NCI-H2196 (cell line): ENCODE data around the gene TMEM44.
A peak's percentile ranks its signal among the peaks of the same experiment; 100 is the strongest.
"Not testable (repeated sequence)": the region's sequence is repeated elsewhere in the genome, so short reads cannot be mapped to it uniquely, and the experiment has no call there.

Source experiments
- DNase-seq: peaks from one replicate; lab custom pipeline; 2025; ENCODE audit not compliant: unreplicated experiment; lab: John Stamatoyannopoulos, UW

The TMEM44 gene

DNA sequence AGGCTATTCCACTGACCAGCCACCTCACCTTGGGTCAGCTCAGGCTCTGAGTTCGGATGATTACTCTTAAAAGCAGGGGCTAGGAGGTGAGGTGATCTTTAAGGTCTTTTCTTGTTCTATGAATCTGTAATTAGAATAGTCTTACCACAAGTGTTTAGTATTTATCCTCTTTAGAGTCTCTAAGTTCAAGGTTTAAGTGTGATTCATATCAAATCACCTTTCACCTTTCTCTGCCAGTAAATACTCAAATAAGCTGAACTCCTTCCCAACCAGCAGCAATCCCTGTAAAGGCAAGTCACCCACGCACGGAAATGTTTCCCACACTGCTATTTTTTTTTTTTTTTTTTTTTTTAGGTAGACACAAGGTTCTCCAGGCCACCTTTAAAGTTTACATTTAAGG lies 14.5 kb upstream of the TMEM44 start:
- no peak for DNase-seq

DNA sequence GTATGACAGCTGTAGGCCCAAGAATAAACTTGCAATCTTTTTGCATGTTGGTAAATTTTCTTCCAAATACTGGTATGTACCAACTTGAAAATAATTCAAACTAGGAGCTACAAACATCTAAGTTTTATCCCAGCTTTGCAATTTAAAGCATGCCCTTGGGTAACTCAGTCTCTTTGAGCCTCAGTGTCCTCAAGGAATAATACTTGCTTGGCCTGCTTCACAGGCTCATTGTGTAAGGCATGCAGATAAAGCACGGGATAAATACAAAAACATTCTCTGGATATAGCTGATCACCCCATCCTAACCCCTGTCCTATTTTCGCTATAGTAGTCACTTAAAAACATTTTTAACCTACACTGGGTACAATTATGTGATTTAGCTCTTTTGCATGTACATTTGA lies 9.6 kb upstream of the TMEM44 start:
- no peak for DNase-seq

DNA sequence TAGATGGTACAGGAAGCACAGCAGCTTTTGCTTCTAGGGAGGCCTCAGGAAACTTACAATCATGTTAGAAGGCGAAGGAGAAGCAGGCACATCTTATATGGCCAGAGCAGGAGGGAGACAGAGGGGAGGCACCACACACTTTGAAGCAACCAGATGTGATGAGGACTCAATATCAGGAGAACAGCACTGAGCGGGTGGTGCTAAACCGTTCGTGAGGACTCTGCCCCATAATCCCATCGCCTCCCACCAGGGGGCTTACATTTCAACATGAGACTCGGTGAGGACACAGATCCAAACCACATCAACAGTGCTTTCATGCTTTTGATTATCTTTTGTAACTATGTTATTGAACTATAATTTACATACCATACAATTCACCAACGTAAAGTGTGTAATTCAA lies 7.6 kb upstream of the TMEM44 start:
- DNase-seq, result no peak

DNA sequence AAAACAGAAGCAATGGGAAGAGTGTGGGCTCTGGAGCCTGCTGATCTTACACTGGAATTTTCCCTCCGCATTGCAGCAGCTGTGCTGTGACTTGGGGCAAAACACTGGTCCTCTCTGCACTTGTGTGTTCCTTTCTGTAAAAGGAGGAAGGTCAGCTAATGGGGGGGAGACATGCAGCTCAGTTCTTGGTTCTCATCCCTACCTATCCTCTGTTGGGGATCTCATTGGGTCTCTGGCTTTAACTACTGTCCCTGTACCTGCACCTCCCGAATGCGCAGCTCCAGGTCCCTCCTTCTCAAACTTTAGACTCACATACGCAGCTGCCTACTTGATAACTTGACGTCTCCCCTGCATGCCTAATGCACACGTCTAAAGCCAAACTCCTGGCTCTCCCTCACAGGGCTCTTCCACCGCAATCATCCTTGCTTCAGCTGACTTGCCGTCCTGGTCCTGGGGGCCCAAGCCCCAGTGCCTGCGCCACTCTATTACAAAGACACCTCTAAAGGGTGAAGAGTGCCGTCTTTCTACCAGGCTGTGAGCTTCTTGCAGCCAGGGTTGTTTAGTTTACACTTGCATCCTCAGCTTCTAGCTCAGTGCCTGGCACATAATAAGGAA lies 5.9 kb upstream of the TMEM44 start:
- DNase-seq, result no peak

DNA sequence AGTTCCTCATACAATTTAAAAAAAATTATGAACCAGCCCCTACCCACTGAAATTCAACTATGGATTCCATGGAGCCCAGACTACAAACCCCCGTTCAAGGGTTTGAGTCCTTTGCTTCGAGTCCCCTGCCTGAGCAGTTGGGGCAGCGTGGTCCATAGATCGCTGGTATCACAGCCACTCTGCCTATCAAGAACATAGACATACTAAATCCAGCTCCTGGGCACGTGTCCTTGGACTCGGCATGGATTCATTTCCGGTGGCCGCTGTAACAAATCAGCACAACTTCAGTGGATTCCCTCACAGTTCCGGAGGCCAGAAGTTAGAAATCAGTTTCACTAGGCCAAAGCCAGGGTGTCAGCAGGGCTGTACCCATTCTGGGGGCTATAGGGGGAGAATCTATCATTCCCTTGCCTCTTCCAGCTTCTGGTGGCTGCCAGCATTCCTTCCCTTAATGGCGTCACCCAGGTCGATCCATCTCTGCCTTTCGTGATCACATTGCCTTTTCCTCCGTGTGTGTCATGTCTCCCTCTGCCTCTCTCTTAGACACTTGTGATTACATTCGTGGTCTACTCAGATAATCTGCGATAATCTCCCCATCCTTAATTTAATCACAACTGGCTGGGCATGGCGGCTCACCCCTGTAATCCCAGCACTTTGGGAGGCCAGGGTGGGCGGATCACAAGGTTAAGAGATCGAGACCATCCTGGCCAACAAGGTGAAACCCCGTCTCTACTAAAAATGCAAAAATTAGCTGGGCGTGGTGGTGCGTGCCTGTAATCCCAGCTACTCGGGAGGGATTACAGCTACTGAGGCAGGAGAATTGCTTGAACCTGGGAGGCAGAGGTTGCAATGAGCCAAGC lies 4.6 kb upstream of the TMEM44 start:
- DNase-seq, result no peak

DNA sequence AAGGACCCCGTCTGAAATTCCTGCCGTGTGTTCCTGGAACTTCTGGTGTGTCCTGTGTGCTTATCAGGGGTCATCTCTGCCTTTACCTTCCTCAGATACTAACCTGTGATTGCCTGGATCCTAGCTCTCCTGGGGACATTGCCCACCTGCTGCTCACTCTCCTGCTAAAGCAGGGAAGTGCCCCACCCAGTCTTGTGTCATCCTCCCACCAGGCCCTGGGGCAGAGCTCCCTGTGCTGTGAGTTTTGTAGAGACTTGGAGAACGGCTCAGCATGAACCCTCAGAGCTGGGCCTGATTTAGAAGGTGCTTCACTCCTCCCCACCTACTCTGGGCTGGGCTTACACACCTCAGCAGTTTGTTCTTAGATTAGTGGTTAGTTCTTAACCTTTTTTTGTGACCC lies 3.8 kb upstream of the TMEM44 start:
- no peak for DNase-seq

DNA sequence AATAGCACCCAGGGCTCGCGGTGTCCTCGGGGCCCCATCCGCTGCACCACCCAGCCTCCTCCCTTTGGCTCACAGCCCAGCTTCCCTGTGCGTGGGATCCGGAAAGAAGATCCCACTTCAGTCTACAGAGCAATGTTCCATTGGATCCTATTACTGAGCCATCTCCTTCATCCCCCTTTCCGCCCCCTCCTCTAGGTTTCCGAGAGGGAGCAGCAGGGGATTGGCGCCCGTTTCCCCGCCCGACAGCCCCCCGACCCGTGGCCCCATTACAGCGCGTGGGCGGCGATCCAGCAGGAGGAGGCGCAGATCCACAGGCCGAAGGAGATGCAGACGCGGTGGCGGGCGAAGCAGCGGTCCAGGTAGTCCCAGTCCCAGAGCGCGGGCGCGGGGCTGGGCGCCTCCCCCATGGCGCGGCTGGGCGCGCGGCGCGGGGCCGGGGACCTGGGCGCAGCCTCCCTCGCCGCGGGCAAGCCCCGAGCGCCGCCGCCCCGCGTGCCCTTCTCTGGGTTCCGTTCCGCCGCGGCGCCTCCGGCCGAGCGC lies 340 bp downstream of the TMEM44 start:
- peak; percentile 93 for DNase-seq

DNA sequence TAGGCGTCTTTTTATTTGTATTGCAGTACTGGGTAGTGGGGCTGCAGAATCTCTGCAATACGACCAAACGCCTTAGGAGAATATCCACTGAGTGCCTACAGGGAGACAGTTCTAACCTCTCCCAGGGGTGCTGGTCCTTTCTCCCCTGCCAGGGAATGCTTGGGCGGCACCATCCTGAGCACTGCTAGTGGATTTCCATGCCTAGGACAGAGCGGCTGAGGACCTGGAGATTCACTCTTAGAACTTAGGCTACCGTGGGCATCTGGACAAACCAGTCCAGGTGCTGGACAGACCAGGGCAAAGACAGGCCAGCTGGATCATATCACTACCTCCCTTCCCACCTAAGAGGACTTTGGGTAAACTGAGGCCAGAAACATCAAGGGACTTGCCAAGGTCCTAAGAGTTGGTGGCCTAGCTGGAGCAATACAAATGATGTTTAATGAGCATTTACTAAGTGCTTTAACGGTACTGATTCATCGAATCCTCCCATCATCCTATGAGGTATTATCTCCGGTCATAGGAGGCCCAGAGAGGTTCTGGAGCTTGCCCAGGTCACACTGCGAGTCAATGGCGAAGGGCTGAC lies 902 bp downstream of the TMEM44 start:
- no peak for DNase-seq

DNA sequence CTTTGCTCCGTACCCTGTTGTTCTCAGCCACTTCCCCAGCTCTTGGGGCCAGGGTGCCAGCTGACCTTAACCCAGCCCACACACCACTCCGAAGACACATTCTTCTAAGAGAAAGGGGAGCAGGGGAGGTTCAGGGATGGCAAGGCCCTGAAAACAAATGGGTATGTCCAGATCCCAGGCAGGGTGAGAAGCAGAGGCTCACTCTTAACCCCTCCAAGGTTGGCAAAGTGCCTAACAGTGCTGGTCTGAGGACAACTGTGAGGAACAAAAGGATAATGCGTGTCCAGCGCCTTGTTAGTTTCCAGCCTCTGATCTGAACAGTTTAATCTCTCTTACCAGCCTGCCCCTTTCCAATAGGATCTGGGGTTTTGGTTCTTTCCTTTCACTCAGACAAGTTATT lies 1.5 kb downstream of the TMEM44 start:
- DNase-seq, result no peak

DNA sequence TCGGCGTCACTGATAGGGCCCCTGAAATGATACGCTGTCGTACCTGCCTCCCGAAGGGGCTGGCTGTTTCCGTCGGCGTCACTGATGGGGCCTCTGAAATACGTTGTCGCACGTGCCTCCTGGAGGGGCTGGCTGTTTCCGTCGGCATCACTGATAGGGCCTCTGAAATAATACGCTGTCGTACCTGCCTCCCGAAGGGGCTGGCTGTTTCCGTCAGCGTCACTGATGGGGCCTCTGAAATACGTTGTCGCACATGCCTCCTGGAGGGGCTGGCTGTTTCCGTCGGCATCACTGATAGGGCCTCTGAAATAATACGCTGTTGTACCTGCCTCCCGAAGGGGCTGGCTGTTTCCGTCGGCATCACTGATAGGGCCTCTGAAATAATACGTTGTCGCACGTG lies 2.5 kb downstream of the TMEM44 start:
- DNase-seq, result not testable (repeated sequence)

DNA sequence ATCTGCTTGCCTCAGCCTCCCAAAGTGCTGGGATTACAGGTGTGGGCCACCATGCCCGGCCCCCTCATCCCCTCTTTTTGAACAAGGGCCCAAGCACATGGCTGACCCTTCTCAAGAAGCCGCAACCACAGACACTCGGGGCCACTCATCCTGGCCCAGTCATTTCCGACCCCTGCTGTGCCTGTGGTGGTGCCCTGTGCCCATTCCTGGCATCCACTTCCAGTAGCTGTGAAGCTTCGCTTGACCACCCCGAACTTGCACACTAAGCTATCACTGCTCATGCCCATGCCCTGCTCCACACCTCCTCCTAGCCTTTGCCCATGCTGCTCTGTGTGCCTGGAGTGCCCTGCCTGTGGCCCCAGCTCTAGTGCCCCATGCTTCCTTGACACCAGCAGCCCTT lies 8.3 kb downstream of the TMEM44 start:
- DNase-seq, result no peak

DNA sequence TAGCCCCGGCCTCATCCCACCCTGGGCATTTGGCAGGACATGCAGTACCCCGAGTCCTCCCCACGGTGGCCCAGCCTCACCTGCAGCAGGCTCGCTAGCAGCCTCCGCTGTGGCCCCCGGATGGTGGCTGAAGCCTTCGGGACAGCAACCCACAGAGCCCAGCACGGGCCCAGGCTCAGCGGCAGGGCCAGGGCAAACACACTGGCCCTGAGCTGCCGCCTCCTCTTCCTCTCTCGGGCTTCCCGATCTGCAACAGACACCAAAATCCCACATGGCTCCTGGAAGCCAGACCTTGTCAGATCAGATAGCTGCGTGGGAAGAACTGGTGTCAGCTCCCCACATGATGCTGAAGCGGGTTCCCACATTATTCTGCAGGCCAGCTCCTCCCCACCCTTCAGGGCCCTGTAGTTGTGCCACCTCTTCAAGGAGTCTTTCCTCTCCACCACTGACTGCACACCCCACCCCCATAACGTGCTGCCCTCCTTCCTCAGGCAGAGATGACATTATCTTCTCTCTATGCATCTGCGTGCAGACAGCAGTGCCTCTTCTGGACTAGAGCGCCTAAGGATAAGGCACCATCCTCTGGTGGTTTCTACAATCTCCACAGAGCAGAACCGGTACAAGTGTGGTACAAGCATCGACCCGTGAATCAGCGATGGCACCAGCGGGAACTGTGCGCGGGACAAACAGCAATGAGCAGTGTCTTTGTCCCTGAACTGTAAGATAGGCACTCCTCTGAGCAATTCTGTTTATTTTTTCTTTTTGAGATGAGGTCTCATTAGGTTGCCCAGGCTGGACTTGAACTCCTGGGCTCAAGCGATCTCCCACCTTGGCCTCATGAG lies 9.5 kb downstream of the TMEM44 start:
- DNase-seq, result no peak

DNA sequence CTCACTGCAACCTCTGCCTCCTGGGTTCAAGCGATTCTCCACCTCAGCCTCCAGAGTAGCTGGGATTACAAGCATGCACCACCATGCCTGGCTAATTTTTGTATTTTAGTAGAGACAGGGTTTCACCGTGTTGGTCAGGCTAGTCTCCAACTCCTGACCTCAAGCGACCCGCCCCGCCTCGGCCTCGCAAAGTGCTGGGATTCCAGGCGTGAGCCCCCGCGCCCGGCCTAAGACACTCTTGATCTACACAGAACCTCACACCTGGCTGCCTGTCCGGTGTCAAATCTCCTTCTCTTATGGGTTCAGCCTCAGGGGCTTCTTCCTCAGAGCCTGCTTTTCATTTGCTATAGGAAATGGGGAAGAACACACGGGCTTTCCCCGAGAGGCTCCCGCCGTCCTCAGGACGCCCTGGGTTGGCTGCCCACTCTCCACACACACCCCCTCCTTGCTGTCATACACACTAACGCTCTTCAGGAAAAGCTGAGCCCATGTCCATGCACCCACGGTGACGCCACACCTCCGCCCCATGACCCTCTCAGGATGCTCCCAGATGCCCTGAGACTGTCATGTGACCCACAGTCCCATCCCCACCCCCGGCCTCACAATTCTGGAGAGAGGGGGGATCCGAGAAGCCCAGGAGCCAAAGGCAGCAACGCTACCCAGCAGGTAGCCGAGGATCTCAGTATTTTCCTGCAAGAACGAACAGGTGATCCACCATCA lies 10.4 kb downstream of the TMEM44 start:
- DNase-seq, result no peak

DNA sequence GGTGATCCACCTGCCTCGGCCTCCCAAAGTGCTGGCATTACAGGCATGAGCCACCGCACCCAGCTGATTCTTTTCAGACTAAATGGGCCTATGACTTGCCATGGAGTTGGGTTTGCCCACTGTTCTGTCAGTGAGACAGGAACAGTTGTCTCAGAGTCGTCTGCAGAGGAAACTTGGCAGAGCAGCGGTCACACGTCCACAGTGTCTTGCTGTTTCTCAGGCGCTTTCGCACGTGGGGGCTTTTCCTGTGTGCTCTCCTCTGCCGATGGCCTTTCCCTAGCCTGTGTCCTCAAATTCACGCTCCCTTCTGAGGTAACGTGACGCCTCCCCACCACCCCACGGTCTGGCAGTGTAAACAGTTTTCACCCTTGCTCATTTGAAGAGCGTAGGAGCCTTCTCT lies 11.3 kb downstream of the TMEM44 start:
- no peak for DNase-seq

DNA sequence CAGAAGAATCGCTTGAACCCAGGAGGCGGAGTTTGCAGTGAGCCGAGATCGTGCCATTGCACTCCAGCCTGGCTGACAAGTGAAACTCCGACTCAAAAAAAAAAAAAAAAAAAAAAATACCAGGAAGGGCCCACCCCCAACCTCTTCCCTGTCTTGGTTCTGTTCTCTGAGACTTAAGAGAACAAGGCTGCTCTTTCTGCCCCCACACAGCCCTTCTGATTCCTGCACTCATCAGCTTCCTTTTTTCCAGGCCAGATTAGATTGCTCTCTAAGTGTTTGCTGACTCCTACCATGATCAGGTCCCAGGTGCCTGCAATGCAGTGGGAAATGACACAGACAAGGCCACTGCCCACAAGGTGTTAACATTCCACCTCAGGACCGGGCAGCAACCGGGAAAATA lies 13.0 kb downstream of the TMEM44 start:
- DNase-seq, result no peak

DNA sequence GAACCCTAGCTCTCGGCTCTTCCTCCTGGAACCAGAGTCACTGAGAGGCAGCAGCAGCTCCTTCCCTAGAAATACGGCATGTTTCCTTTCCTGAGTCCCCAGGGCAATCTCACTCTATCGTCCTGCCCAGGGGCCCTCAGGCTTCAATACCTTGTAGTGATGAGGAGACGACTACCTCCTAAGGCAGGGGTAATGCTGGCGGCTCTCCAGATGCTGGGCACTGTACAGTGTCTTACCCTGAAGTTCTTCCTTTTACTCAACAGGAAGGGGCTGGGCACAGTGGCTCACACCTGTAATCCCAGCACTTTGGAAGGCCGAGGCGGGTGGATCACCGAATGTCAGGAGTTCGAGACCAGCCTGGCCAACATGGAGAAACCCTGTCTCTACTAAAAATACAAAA lies 13.5 kb downstream of the TMEM44 start:
- DNase-seq, result no peak

DNA sequence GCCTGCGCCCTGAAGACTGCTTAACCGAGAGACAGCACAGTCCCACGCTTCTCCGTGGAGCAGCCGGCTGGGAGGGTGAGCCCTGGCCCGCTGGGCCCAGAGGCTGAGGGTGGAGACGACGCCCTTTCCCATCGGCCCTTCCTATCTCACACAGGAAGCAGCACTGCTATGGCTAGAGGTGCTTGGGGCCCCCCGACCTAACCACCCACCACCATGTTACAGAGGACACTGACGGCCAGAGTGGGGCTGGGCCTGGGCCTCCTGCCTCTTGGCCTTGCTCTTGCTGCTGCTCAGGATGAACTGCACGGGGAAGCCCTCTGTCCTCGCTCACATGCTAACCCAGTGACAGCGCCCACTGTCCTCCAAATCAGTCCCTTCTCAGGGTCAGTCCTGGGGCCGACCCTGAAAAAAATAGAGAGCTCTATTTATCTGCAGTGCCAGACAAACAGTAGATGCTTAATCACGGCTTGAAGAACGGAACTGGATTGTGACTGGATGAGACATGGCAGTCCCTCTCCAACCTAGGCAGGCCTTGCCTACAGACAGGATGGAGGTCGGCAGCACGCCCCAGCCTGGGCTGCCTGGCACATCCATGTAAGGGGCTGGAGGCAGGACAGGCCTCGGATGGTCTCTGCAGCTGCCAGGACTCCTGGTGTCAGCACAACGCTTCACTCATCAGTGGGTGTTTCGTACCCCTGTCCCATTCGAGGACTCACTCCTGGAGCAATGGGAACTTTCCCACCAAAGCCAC lies 14.2 kb downstream of the TMEM44 start:
- no peak for DNase-seq

DNA sequence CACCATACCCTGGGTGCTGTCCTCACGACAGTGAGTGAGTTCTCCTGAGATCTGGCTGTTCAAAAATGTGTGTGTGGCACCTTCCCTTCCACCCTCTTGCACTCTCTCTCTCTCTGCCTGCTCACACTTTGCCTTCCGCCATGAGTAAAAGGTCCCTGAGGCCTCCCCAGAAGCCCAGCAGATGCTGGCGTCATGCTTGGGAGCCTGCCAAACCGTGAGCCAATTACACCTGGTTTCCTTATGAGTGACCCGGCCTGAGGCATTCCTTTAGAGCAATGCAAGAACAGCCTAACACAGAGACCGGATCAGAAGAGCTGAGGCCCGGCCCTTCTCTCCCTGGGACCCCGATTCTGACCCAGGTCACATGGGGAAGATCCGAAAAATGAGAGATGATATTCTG lies 15.4 kb downstream of the TMEM44 start:
- DNase-seq, result peak; percentile 38

DNA sequence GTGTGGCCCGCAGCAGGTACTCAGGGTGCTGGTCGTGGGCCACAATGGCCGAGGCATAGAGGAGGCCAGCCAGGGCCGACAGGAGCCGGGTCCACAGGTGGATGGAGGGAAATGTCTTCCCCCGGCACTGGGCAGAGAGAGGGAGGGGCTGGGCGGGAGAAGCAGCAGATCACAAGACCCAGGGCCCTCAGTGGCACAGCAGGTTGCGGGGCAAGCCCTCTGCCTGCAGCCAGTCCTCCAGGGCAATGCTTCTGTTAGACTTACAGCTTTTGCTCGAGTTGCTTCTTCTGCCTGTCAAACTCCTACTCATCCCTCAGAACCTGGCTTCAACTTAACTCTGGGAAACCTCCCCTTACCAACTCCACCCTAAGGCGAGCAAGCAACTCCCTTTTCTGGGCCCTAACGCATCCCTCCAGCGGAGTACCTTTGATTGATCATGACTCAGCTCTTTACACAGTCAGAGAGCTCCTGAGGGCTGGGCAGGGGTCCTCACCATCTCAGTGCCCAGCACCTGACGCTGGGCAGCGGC lies 16.0 kb downstream of the TMEM44 start:
- no peak for DNase-seq

DNA sequence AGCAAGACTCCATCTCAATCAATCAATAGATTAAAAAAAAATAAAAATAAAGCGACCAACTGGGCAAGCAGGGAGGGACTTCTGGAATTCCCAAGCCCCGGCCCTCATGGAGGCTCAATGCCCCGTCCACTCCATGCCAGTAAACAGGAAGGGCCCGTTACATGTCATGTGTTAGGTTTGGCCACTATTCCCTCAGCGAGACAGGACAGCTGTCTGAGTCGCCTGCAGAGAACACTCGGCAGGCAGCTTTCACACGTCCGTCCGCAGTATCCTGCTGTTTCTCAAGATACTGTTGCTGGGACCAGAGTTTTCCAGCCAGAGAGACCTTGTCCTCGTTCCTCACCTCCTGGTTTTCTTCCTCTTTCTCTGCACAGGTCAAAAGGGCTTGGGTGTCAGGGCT lies 18.0 kb downstream of the TMEM44 start:
- no peak for DNase-seq
